Fibroblast of upper back skin (primary cell): Measurements from ENCODE around the gene ASCC3.
A peak's percentile ranks its signal among the peaks of the same experiment; 100 is the strongest.
"Not testable (repeated sequence)": the region's sequence is repeated elsewhere in the genome, so short reads cannot be mapped to it uniquely, and the experiment has no call there.

Source experiments
- DNase-seq: peaks from one replicate; pipeline ENCODE4 v3.0.0-alpha.2; 2013

The ASCC3 gene

GRCh38 chr6:100880853-100881706, at the start of gene ASCC3:
ASCC3 (minus strand) TSS chr6:100881329; CDS start chr6:100867997, 13,332 bp downstream.
- DNase-seq: peak; percentile 90

GRCh38 chr6:100925749-100926148, 44.6 kb upstream of the ASCC3 start:
- no peak for DNase-seq

- DNase-seq: no peak
Observed at GRCh38 chr6:100924534-100925227, 43.6 kb upstream of the ASCC3 start.

- peak; percentile 18 for DNase-seq
Observed at GRCh38 chr6:100923481-100924165, 42.5 kb upstream of the ASCC3 start.

DNA sequence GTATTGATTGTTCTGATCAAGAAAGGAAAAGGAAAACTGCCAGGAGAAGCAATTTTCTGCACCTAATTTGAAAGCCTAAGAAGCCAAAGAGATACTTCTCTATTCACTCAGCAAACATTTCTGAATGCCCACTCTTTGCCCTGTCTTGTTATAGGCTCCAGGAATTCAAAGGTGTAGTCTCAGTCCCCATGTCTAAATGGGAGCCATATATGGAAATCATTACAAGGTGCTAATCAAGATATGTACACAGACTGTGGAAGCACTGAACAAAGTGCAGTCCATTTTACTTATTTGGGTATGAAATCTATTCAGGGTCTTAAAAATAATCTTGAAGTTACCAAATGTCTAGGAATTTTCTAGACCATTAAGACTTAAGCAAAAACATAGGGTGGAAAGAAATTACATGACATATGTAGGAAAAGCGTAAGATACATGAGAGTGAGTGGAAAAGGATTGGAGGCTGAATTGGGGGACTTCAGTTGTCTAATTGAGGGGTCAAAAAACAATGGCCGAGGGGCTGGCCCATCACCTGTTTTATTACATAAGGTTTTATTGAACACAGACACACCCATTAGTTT, 39.0 kb upstream of the ASCC3 start:
- DNase-seq: no peak

DNA sequence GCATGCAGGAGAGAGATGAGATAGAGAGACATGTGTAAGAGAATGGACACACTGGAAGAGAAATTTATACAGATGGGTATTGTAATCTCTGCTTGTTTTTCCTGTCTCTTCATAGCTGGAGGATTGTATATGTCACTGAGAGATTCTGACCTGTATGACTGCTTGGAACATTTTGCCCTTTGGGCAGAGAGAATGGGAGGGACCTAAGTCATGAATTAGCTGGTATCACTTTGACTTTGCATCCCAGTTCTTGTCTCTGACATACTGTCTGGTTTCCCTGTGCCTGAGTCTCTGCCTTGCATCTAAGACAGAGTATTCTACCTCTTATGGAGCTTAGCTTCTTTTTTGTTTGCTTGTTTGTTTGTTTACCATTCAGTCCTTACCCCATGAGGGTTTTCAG, 37.0 kb upstream of the ASCC3 start:
- DNase-seq: no peak

GRCh38 chr6:100915876-100916275, 34.7 kb upstream of the ASCC3 start:
- DNase-seq: no peak

DNA sequence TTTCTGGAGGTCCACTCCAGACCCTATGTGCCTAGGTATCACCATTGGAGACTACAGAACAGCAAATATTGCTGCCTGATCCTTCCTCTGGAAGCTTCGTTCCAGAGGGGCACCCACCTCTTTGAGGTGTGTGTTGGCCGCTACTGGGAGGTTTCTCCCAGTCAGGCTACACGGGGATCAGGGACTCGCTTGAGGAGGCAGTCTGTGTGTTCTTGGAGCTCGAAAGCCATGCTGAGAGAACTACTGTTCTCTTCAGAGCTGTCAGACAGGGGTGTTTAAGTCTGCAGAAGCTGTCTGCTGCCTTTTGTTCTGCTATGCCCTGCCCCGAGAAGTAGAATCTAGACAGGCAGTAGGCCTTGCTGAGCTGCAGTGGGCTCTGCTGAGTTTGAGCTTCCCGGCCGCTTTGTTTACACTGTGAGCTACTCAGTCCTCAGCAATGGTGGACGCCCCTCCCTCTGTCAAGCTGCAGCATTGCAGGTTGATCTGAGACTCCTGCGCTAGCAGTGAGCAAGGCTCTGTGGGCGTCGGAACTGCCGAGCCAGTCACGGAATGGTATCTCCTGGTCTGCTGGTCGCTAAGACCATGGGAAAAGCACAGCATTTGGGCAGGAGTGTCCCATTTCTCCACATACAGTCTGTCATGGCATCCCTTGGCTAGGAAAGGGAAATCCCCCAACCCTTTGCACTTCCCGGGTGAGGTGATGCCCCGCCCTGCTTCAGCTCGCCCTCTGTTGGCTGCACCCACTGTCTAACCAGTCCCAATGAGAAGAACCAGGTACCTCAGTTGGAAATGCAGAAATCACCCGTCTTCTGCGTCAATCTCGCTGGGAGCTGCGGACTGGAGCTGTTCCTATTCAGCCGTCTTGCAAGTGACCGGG, 32.5 kb upstream of the ASCC3 start:
- DNase-seq: no peak

DNA sequence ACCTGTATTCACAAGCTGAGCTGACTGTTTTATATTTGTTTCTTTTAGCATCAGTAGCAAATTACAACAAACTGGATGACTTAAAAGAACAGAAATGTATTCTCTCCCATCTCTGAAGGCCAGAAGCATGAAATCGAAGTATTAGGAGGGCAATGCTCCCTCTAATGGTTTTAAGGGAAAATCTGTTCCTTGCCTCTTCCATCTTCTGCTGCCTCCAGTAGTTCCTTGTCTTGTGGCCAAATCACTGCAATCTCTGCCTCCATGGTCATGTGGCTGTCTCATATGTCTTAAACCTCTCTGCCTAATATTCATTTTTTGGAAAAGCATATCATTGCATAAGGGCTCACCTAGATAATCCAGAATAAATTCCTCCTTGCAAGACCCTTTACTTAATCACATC, 25.2 kb upstream of the ASCC3 start:
- DNase-seq: no peak

- DNase-seq: no peak
Observed at GRCh38 chr6:100905067-100905466, 23.9 kb upstream of the ASCC3 start.

DNA sequence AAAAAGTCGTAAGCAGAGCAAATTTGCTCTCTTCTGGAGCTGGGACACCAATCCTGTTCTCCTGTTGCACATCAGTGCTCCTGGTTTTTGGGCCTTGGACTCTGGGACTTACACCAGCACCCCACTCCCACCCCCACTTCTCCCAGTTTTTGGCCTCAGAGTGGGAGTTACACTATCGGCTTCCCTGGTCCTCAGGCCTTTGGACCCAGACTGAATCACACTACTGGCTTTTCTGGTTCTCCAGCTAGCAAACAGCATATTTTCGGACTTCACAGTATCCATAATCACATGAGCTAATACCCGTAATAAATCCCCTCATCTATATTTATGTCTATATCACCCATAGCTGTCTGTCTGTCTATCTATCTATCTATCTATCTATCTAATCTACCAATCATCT, 23.2 kb upstream of the ASCC3 start:
- no peak for DNase-seq

DNA sequence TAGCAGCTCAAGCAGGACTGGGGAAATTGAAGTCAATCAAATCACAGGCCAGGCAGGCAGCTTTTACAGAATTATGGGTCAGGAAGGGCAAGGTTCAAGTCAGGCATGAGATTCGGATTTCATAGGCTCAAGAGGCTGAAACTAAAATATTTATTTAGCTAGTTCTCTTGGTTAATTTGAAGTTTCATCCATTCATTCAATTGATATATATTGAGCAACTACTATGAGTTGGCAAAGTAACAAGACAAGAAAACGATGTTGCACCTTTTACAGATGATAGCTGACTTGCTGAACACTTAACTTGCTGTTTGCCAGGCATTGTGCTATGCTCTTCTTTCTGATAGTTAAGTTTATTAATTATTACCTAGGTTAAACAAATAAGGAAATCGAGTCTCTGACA, 20.5 kb upstream of the ASCC3 start:
- no peak for DNase-seq

GRCh38 chr6:100899202-100899601, 18.1 kb upstream of the ASCC3 start:
- no peak for DNase-seq

GRCh38 chr6:100897671-100898070, 16.5 kb upstream of the ASCC3 start:
- DNase-seq: no peak

- no peak for DNase-seq
Observed at GRCh38 chr6:100893743-100894142, 12.6 kb upstream of the ASCC3 start.

DNA sequence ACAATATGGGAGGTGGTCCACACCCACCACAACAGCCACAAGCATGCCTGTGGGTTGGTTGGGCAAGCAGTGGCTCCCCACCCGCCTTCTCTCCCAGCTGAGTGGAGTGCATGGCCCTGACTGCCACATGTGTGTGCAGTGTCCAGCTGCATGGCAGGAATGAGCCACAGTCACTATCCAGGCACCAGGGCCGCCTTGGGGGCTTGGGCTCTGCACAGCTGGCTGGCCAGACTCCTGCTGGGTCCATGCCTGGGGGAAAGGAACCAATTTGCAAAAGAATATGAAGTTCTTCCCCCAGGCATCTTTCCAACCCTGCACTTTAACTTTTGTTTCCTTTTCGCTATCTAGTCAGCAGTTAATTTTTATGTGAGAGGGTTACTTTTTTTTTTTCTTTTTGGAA, 11.6 kb upstream of the ASCC3 start:
- no peak for DNase-seq

DNA sequence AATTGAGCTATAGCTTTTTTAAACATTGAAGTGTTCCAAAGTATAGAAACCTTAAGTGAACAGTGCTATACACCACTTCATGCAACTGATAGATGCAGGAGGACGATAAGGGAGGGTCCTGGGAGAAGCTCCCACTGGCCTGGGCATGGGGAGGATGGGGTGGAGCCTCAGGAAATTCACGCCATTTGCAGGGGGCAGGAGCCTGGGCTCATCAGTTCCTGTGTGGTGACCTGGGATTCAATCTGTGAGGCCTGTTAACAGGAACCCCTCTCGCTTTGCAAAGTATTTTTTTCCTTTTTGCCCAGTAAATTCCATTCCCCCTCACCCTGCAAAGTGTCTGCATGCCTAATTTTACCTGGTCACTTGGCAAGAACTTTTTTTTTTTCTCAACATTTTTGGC, 11.0 kb upstream of the ASCC3 start:
- DNase-seq: no peak

- DNase-seq: no peak
Observed at GRCh38 chr6:100891079-100891478, 9.9 kb upstream of the ASCC3 start.

GRCh38 chr6:100890646-100891045, 9.5 kb upstream of the ASCC3 start:
- not testable (repeated sequence) for DNase-seq

- no peak for DNase-seq
Observed at GRCh38 chr6:100889351-100889750, 8.2 kb upstream of the ASCC3 start.

- peak; percentile 67 for DNase-seq
Observed at GRCh38 chr6:100886076-100886475, 4.9 kb upstream of the ASCC3 start.

- no peak for DNase-seq
Observed at GRCh38 chr6:100883347-100883746, 2.2 kb upstream of the ASCC3 start.

DNA sequence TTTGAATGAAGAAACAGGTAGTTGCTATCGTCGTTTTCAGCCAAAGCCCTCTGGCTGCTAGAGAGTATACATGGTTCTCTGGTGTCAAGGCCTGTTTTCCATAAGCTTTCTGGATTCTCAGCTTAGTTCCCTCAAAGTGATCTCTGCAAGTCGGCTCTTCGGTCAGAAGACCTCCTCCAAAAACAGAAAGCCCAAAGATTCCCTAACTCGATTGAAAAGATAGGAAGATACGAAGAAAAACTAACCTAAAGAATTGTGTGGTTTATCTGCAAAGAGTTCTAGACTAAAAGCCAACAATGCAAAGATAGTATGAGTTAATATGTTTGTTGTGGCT, 545 bp upstream of the ASCC3 start:
- DNase-seq: no peak
